ENCODE results near the gene TXNDC11.
A peak's percentile ranks its signal among the peaks of the same experiment; 100 is the strongest.

The TXNDC11 gene

DNA sequence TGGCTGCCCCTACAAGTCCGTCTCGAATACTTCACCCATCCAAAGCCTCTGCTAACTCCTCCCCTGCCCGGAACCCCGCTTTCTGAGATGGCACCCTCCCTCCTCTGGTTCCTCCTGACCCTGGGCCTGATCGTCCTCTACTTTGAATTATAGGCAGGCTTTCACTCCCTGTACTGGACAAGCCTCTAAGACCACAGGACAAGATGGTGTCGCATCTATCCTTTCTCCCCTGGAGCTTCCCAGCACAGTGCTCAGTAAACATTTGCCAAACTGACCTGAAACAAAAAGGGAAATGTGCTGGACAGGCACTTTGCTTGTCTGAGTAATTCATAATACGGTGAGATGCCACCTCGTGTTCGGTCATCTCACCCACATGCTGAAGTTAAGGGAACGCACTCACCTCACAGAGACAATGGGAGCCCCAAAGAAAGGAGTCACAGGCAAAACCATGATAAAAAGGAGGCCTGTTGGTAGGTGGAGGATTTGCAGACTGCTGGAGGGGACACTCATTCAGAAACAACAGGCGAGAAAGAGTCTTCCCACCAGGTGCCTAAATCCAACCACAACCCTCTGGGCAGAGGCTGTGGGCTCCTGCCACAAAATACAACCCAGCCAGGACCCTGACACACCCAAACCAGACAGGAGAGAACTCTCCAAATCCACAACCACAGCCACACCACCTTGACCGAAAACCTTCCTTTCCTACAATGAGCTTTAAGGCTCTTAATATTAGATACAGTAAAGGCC, 46.2 kb downstream of the TXNDC11 start:
- no peak for DNase-seq (ENCODE audit: extremely low spot score, insufficient read length, low read depth)
- no peak for FAIRE-seq

DNA sequence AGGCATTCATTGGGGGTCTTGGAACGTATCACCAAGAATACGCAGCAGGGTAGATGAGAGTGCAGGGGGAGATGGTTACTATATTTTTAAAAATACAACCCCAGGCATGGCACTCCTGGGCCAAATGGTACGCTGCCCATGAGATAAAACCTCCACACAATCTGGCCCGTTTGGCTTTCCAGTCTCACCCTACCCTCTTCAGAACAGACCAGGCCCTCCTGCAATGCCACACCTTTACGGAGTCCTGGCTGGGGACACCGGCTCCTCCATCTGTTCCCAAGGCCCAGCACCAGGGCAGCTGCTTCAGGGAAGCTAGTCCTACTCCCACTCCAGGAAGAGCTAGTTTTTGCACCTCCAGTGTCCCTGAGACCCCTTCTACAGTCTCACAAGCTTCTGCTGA, 50.0 kb downstream of the TXNDC11 start:
- FAIRE-seq = no peak
- no peak for DNase-seq (ENCODE audit: extremely low spot score, insufficient read length, low read depth)

DNA sequence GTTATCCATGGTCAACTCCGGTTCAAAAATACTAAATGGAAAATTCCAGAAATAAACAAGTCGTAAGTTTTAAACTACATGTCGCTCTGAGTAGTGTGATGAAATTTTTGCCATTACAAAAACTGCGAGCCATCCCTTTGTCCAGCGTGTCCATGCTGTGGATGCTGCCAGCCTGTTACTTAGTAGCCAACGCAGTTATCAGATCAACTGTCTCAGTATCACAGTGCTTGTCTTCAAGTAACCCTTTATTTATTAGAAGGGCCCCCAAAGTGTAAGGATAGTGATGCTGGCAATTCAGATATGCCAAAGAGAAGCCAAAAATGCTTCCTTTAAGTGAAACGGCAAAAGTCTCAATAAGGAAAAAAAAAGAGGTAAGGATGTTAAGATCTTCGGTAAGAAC, 50.5 kb downstream of the TXNDC11 start:
- DNase-seq (ENCODE audit: extremely low spot score, insufficient read length, low read depth) = no peak

DNA sequence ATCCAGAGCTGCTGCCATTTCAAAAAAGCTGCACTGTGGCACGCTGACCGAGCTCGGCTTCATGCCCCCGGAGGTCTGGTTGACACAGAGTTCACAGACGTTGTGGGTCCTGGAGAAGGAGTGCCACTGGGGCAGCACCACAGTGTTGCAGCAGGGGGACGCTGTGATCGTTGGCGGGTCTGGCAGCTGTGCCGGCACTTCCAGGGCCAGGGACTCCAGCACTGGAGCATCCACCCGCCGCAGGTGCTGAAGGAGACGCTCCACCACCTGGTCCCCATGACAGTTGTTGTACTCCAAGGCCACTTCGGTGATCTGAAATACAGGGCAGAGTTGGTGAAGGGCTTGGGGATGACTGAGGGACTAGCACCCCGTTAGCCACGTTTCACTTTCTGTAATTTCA, 50.9 kb downstream of the TXNDC11 start:
- DNase-seq (ENCODE audit: extremely low spot score, insufficient read length, low read depth) (no peak), FAIRE-seq (no peak)

More for the DNA sequence above, 50.5 kb downstream of the TXNDC11 start:
- no peak for FAIRE-seq

DNA sequence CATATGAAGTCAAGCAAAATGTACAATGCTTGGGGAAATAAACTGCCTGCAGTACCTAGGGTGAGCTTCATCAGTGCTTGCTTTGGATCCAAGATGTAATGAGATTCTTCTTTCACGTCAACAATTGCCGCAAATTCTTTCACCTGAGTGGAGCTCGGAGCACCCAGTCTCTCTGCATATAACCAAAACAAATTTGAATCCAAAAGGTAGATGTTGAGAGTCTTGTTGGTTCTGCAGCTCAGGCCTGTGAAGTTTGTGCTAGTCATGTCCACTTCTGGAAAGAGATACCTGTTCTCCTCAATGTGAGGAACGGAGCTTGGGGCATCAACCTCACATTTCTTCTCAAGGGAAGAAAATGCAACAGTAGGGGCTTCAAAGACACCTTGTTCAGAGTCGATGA, 51.4 kb downstream of the TXNDC11 start:
- FAIRE-seq (no peak), DNase-seq (ENCODE audit: extremely low spot score, insufficient read length, low read depth) (no peak)

DNA sequence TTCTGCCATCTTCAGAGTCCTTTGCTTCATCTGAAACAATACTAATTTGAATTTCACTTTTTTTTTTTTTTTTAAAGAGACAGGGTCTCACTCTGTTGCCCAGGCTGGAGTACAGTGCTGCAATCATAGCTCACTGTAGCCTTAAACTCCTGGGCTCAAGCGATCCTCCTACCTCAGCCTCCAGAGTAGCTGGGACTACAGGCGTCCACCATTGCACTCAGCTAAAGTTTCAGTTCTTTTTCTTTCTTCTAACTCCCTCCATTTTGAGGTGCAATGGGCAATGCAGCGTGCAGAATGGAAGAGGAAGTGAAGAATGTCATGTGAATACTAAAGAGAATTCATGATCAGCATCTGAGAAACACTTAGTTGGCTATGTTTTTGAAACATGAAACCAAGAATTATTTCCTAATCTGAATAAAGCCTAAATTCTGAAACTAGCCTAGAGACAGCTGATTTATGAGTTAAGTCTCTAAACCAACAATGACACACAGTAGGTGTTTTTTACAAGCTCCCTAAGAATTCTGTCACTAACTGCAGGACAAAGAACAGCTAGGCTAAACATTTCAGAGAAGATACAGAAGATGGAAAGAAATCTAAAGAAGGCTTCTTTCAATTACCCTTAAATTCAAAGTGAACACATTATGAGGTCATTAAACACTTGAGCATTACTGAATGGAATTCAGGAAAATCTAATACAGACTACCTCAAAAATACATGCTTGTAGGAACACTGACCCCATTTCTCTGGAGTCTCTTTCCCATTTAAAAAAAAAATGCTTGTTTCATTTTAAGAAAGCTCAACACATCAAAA, 53.4 kb downstream of the TXNDC11 start:
- DNase-seq (ENCODE audit: extremely low spot score, insufficient read length, low read depth) (no peak), FAIRE-seq (peak; percentile 92)

DNA sequence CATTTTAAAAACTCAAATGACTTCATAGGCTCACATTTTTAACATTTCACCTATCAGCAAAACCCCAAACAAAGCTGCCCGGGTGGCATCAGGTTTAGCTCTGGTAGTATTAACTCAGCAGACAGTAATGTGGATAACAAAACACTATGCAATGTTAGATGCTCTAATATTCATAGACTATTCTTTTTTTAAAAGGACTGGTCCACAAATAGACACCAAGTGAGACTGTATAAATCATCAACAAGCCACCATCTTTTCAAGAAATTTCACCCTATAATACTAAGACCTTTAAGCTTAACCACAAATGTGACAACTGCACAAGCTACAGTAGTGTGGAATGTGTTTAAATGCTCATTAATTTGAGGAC, 54.2 kb downstream of the TXNDC11 start:
- DNase-seq (ENCODE audit: extremely low spot score, insufficient read length, low read depth) = no peak
- peak; percentile 61 for FAIRE-seq

DNA sequence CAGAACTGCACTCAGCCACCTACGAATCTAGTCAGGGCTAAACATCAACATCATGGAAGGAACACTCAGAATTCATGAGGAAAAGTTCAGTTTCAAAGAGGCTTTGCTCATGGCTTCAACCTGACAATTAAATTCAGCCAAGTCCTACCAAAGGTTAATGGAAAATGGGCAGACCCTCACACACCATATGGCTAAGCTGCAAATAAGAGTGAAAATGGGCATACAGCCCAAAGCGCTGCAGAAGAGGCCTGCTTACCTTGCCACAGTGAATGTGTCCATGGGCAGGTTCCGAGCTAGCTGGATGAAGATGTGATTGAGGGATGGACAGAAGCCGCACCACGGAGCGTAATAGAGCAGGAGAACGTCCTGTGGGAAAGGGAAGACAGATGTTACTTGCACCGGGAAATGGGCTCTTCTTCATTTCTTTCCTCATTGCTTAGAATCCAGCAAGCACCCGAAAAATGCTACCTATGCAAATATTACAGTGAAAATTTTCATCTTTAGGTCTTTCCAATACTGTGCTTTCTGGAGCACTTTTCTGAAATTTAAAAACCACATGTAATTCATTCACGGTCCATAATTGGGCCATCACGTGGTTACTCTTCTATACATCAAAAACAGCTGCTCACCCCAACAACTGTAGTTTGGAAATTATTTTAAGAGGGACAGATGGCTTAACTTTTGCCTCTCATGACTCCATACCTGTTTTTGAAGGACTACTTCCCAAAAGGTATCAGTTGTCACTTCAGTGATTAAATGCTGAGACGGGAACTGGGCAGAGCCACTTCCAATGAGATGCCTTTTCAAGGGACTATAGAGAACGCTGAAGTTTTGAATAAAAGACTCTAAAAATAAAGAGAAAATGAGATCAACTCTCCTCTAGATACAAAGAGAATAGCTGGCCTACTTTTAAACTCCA, 54.8 kb downstream of the TXNDC11 start:
- DNase-seq (ENCODE audit: extremely low spot score, insufficient read length, low read depth) (no peak), FAIRE-seq (no peak)

DNA sequence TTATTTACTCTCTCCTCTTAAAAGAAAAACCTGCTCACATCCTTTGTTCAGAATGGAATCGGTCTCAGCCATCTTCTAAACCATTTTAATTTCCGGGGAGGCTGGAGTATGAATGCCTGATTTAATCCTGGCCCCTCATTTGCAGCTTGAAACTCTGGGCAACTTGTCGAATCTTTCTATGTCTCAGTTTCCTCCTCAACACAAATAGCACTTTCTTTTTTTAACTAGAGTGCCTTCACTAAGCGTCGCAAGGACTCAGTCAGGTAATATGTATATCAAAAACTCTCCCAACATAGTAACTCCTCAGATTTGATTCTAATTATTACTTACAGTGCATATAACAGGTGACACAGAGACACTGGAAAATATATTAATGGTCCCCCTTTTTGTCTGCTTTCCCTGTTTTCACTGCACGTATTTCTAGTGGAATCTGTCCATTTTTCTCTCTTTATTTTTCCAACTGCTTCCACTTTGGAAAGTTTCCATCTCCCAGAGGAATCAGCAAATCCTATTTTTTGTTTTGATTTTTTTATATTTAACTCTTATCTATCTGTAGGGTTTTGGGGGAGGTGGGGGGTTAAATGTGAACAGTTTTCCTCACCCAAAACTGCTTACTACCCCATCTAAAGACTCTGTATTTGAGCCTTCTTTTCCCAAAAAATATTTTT, 55.8 kb downstream of the TXNDC11 start:
- no peak for DNase-seq (ENCODE audit: extremely low spot score, insufficient read length, low read depth)
- no peak for FAIRE-seq

DNA sequence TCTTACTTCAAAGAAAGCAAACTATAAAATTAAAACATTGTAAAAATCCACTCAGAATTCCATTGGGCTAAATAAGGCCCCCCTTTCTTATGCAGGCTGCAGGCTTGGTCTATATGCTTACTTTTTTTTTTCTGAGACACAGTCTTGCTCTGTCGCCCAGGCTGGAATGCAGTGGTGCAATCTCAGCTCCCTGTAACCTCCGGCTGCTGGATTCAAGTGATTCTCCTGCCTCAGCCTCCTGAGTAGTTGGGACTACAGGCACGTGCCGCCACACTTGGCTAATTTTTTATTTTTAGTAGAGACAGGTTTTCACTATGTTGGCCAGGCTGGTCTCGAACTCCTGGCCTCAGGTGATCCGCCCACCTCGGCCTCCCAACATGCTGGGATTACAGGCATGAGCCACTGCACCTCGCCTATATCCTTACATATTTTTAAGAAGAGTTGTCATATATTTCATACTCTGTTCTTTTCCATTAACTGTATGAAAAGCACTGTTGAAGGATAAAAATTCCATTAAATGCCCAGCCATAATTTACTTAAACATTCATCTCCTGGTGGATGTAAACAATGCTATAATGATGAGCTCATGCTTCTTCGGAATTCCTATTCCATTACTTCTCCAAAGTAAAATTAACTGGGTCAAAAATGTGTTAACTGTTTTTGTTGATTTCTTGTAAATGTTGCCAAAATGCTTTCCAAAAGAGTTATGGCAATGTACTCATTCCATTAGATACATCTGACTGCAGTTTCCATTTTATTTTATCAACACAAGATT, 56.6 kb downstream of the TXNDC11 start:
- DNase-seq (ENCODE audit: extremely low spot score, insufficient read length, low read depth) (no peak), FAIRE-seq (no peak)

DNA sequence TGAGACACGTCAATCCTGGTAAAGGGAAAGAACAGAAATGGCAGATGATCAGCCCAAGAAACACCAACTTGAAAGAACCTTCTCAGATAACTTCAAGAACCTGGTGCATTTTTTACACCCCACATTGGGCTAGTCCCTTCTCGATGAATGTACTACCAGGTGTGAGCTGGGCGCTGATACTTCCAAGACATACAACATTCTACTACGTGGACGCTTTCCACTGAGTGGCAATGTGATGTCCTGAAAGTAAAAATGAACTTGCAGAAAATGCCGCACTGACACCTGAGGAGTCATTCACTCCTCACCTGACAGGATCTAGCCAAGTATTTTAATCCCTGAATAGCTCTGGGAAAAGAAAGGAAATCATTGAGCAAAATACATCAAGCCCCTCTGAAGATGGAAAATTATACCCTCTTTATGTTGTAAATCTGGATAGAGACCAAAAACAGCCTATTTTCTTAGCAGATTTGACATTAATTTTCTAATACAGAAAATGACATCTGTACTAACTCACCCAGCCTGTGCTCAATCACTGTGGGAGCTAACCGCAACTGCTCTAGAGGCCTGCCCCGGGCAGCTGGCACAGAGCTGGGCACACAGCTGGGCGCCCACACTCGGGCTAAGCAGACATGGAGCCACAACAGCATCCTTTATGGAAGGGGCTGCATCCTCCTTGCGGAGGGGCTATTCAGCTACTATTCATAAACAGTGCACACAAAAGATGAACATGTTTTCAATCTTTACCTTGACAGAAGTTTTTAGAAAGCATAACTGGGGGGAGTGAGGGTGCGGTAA, 58.2 kb downstream of the TXNDC11 start:
- no peak for DNase-seq (ENCODE audit: extremely low spot score, insufficient read length, low read depth)
- FAIRE-seq = no peak

DNA sequence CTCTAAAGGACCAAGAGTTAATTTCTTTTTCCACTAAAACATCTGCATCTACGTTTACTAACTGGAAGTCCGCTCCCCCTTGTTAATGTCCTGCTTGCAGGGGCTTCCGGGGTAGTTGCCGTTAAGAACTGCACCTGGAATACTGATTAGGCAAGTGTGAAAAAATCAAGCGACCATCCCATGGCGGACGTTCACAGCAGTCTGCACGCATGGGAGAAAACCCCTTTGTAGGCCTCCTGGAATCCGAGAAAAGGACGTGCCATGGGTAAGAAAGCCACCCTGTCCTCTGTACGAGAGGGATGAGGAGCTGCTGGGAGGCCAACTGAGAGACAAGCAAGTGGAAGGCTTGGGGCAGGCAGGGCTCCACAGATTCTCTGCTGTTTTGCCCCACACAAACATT, 59.5 kb downstream of the TXNDC11 start:
- FAIRE-seq (no peak), DNase-seq (ENCODE audit: extremely low spot score, insufficient read length, low read depth) (no peak)

DNA sequence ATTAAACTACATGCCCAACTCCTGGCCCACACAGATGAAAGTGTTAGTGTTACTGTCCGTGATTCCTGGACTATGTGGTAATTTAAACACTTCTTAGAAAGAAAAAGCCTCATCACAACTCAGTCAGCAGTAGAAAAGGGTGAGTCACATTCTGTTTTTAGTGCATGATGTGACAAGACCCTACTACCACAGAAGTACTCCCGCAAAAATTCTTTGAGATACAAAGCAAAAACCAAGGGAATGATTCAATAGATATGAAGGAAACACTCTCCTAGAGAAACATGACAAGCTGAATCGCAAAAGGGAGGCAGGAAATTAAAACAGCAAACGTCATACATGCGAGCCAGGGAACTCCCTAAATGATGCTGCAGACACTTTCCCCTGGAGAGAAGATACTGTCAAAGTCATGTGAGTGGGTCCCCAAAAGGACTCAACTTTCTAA, 60.0 kb downstream of the TXNDC11 start:
- FAIRE-seq = peak; percentile 5
- no peak for DNase-seq (ENCODE audit: extremely low spot score, insufficient read length, low read depth)

DNA sequence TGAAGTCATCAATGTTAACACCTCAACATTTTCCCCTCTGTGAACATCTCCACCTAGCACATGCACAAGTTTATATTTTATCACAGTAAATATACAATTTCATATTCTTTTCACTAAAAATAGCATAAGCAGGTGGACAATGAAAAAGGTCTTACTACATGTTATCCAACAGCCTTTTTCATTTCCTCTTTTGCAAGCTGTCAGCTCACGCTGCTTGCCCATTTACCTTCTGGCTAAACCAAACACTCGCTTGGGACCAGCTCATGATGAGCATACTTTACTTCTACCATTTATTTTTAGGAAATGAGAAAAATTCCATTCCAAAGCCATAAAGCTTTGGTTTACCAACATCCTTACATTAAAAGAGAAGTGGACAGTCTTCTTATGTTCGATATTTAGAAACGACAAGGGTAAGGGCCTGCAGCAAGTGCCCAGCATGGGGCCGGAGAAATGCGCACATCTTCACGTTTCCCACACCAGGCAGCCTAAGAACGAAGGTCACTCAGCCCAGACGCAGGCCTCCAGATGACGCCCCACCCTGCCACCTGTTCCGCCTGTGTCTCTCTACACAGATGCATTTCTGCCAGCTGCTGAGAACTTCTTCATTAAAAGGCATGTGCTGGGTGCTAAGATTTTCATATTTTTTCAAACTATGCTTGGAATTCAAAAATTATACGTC, 60.5 kb downstream of the TXNDC11 start:
- DNase-seq (ENCODE audit: extremely low spot score, insufficient read length, low read depth) (no peak), FAIRE-seq (peak; percentile 46)

DNA sequence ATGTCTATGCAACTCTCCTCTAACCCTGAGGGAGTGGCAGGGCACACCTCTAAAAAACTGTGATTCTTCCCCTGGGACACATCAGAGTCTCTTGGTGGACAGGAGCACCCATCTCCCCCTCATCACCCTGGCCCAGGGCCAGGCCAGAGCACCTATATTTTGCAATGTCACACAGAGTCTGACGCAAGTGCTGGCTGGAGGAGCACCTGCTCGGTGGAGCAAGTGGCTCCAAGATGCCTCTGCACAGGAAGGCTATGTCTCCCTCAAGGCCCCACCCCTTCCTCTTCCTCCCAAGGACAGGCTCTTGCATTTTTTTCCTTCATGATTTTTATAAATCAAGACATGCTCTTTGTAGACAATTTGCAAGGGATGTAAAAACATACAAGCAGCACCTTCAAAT, 61.1 kb downstream of the TXNDC11 start:
- FAIRE-seq (peak; percentile 87), DNase-seq (ENCODE audit: extremely low spot score, insufficient read length, low read depth) (no peak)

DNA sequence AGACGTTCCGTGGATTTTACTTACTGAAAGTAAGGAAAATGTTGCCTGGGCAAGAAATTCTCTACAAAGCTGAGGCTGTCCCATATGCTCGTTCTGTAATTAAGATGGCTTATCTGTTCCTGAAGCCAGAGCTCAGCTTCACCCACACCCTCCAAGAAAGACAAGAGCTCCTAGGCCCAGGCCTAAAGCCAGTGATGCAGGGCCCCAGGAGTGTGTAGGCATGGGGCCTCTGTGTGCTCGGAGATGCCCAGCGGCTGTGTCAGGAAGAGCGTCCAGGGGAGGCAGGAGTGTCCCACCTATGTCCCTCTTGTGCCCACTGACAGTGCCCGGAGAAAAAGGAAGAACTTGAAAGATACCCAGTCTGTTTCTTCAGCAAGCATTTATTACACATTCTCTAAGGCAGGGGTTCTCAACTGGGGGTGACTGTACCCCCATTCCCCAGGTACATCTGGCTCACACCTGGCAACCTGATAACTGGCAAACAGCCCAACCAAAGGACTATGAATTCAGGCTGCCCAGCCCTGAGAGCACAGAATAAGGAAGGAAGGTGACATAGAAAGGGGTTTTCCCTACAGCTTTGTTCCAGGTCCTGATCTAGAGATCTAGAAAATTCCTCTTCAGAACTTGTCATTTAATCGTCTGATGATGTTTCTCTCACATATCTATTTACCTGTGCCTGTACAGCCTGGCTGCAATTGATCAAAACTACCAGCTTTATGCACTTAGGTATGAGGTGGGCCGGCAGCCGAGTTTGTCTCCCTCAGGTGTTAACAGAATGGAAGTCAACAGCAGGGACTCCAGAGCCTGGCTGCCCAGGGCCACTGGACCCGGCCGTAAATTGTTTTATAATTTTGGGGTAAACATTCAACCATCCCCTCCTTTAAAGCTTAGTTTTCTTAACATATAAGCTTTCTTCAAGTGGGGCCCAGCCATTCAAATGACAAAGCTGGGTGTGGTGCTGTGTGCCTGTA, 62.4 kb downstream of the TXNDC11 start:
- no peak for FAIRE-seq
- DNase-seq (ENCODE audit: extremely low spot score, insufficient read length, low read depth) = no peak

DNA sequence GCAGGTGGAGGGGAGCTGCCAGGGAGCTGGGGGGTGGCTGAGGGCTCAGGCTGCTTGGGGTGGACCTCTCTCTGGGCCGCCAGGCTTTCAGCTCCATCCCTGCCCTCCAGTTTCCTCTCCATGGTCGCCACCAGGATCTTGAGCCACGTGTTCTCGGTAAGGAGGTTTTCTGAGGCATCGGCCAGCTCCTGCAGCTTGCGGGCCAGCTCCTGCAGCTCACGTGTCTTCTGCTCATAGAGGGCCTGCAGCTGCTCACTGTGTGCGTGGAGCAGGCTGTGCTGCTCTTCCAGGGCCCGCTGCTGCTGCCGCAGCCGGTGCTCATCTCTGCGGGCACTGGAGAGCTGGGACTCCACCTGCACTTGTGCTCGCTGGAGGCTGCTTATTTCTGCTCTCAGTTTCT, 63.4 kb downstream of the TXNDC11 start:
- no peak for DNase-seq (ENCODE audit: extremely low spot score, insufficient read length, low read depth)
- no peak for FAIRE-seq
